ENCODE data around the gene OR52L1. TPM values are rescaled to one million over a fixed set of nuclear protein-coding genes. Genes with fewer than 3 reads are reported as not detected.

OR52L1 gene
- total RNA-seq, 1 experiment from 2014 or later: 0.15 TPM

DNA sequence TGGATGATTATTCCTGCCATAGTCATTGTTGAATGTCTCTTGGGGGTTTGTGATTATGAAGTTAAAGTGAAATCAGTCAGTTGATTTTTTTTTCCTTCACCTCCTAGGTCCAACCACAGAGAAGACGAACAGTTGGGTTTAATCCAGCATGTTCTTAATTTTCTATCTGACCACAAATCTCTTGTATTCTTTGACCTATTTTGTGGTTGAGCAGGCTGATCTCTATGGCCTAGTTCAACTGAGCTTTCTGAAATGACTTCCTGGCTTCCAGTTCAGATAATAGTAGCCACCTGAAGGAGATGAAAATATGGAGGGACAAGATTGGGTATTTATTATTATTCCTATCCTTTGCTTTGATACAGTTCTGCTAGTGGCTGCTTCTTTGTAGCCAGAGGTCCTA is 13.3 kb downstream of the OR52L1 start (continued):
- TF ChIP-seq CDX4 (CRISPR knock-in tag; IDR thresholded peaks at IDR 0.05; ENCODE audit: borderline replicate concordance) (no peak), E2F4 (CRISPR knock-in tag; IDR thresholded peaks at IDR 0.05; ENCODE audit: borderline replicate concordance, low read depth) (no peak), JAZF1 (CRISPR knock-in tag; IDR thresholded peaks at IDR 0.05) (no peak), PREB (CRISPR knock-in tag; IDR thresholded peaks at IDR 0.05; ENCODE audit: borderline replicate concordance) (no peak), JUN (CRISPR knock-in tag; IDR thresholded peaks at IDR 0.05) (no peak), AR (CRISPR knock-in tag; IDR thresholded peaks at IDR 0.05) (no peak), FOXP1 (CRISPR knock-in tag; IDR thresholded peaks at IDR 0.05; ENCODE audit: borderline replicate concordance) (no peak), NR1H2 (CRISPR knock-in tag; IDR thresholded peaks at IDR 0.05) (no peak)

GRCh38 chr11:5968394-5968793 is 18.4 kb downstream of the OR52L1 start, which contains the start of gene OR56A5:
Gene OR56A5, minus strand, starts transcription at chr11:5968494. Its CDS starts 0 bp downstream, at chr11:5968494.
- Mint-ChIP-seq H3K9me3 (peaks cover 40% of the 10 kb centered on the region), H3K36me3 (peaks cover 14% of the 10 kb centered on the region), H3K27ac (no peak within 1 kb of the TSS), H3K27me3 (ENCODE audit: low read depth) (peaks cover 11% of the 10 kb centered on the region), H3K4me3 (no peak within 1 kb of the TSS), H3K4me1 (no peaks in the 10 kb centered on the region)
- ATAC-seq (no peak), DNase-seq (ENCODE audit: low spot score) (no peak)
- CTCF ChIA-PET: no interaction called here
- TF ChIP-seq, protein P1, sequence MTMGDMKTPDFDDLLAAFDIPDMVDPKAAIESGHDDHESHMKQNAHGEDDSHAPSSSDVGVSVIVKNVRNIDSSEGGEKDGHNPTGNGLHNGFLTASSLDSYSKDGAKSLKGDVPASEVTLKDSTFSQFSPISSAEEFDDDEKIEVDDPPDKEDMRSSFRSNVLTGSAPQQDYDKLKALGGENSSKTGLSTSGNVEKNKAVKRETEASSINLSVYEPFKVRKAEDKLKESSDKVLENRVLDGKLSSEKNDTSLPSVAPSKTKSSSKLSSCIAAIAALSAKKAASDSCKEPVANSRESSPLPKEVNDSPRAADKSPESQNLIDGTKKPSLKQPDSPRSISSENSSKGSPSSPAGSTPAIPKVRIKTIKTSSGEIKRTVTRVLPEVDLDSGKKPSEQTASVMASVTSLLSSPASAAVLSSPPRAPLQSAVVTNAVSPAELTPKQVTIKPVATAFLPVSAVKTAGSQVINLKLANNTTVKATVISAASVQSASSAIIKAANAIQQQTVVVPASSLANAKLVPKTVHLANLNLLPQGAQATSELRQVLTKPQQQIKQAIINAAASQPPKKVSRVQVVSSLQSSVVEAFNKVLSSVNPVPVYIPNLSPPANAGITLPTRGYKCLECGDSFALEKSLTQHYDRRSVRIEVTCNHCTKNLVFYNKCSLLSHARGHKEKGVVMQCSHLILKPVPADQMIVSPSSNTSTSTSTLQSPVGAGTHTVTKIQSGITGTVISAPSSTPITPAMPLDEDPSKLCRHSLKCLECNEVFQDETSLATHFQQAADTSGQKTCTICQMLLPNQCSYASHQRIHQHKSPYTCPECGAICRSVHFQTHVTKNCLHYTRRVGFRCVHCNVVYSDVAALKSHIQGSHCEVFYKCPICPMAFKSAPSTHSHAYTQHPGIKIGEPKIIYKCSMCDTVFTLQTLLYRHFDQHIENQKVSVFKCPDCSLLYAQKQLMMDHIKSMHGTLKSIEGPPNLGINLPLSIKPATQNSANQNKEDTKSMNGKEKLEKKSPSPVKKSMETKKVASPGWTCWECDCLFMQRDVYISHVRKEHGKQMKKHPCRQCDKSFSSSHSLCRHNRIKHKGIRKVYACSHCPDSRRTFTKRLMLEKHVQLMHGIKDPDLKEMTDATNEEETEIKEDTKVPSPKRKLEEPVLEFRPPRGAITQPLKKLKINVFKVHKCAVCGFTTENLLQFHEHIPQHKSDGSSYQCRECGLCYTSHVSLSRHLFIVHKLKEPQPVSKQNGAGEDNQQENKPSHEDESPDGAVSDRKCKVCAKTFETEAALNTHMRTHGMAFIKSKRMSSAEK (CRISPR knock-in tag; IDR thresholded peaks at IDR 0.05; ENCODE audit: borderline replicate concordance): no peak
- TF ChIP-seq CDX4 (CRISPR knock-in tag; IDR thresholded peaks at IDR 0.05; ENCODE audit: borderline replicate concordance) (no peak), SOX15 (CRISPR knock-in tag; IDR thresholded peaks at IDR 0.05) (no peak), ZNF263 (CRISPR knock-in tag; IDR thresholded peaks at IDR 0.05; ENCODE audit: low read depth) (no peak), ELF4 (CRISPR knock-in tag; IDR thresholded peaks at IDR 0.05; ENCODE audit: low read depth) (no peak)
- TF ChIP-seq, protein P2, sequence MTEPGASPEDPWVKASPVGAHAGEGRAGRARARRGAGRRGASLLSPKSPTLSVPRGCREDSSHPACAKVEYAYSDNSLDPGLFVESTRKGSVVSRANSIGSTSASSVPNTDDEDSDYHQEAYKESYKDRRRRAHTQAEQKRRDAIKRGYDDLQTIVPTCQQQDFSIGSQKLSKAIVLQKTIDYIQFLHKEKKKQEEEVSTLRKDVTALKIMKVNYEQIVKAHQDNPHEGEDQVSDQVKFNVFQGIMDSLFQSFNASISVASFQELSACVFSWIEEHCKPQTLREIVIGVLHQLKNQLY (CRISPR knock-in tag; IDR thresholded peaks at IDR 0.05): no peak
- POLR2A ChIA-PET: no interaction called here
